CD4-positive, alpha-beta T cell (primary cell): ENCODE measurements around the gene L1CAM. TPM values are rescaled to one million over a fixed set of nuclear protein-coding genes. Genes with fewer than 3 reads are reported as not detected.

Source experiments
- ATAC-seq: fragments of 200-7000 bp; cut with Tn5 transposase; one replicate; pipeline ENCODE4 v1.10.0; 2022; ENCODE audit warnings: mild to moderate bottlenecking; ENCODE audit not compliant: poor library complexity
- CTCF ChIA-PET: fragments of 350-600 bp; sonication (Branson Sonifier 250); formaldehyde crosslinking; loops from one replicate; lab custom pipeline; 2021; ENCODE audit warnings: antibody characterized with exemption, inconsistent platforms; lab: Charles Lee
- POLR2A ChIA-PET: fragments of 350-600 bp; sonication (Branson Sonifier 250); formaldehyde crosslinking; loops from one replicate; lab custom pipeline; 2021; ENCODE audit warnings: antibody characterized with exemption, inconsistent platforms; lab: Charles Lee
- DNase-seq, 14 experiments: peaks; one replicate each; pipeline ENCODE4 v3.0.0-alpha.2; 2013 to 2020; ENCODE audit warnings: mixed read lengths in 2 of 14
- H3K27ac ChIP-seq, 2 donors: one replicate each; pipeline versions ENCODE4 v1.5.1 to v1.7.0; 2013; ENCODE audit warnings: low read length in 2 of 2, low read depth in 1 of 2, mild to moderate bottlenecking in 1 of 2
- H3K27me3 ChIP-seq, 2 experiments: 1 replicate in 1 of 2; 2 replicates in 1 of 2; pipeline versions ENCODE4 v1.6.1 to v1.7.0; 2013; ENCODE audit warnings: low read length in 2 of 2, control low read depth in 1 of 2, mild to moderate bottlenecking in 1 of 2, moderate library complexity in 1 of 2; ENCODE audit not compliant: insufficient read depth in 2 of 2, control insufficient read depth in 1 of 2
- H3K36me3 ChIP-seq: one replicate; pipeline ENCODE4 v1.6.1; 2013; ENCODE audit warnings: low read length, control low read depth; ENCODE audit not compliant: insufficient read depth
- H3K4me1 ChIP-seq: one replicate; pipeline ENCODE4 v1.6.1; 2013; ENCODE audit warnings: low read length, control low read depth; ENCODE audit not compliant: insufficient read depth
- H3K4me3 ChIP-seq: one replicate; pipeline ENCODE4 v1.5.1; 2013; ENCODE audit warnings: mild to moderate bottlenecking, low read length, moderate library complexity
- H3K9me3 ChIP-seq, 2 experiments: 1 replicate in 1 of 2; 2 replicates in 1 of 2; pipeline versions ENCODE4 v1.6.1 to v1.7.0; 2013; ENCODE audit warnings: low read length in 2 of 2, mild to moderate bottlenecking in 2 of 2, control low read depth in 1 of 2, moderate library complexity in 1 of 2; ENCODE audit not compliant: control insufficient read depth in 1 of 2, insufficient read depth in 1 of 2
- H3K27ac Mint-ChIP-seq: one replicate; pipeline ENCODE4 v1.8.0; 2020; ENCODE audit warnings: mixed read lengths
- H3K27me3 Mint-ChIP-seq: one replicate; pipeline ENCODE4 v1.8.0; 2021; ENCODE audit warnings: mixed read lengths
- H3K36me3 Mint-ChIP-seq: one replicate; pipeline ENCODE4 v1.8.0; 2021; ENCODE audit warnings: low read depth, mixed read lengths
- H3K4me1 Mint-ChIP-seq: one replicate; pipeline ENCODE4 v1.8.0; 2021; ENCODE audit warnings: low read depth, mixed read lengths
- H3K4me3 Mint-ChIP-seq: one replicate; pipeline ENCODE4 v1.8.0; 2020; ENCODE audit warnings: mild to moderate bottlenecking, mixed read lengths
- H3K9me3 Mint-ChIP-seq: one replicate; pipeline ENCODE4 v1.8.0; 2020; ENCODE audit warnings: mixed read lengths
- CTCF ChIP-seq: fragments of 200-600 bp; IDR thresholded peaks from one replicate; pipeline ENCODE4 v1.8.0; 2022; ENCODE audit warnings: antibody characterized with exemption, mild to moderate bottlenecking
- intact Hi-C, 2 experiments: fragments of 100-400 bp; cut with DNase I in 1 of 2; cut with micrococcal nuclease in 1 of 2; formaldehyde crosslinking; loops; one replicate each; pipeline versions ENCODE4 v1.15.1 to v1.9.0; 2023 to 2025; cut with DNase I, micrococcal nuclease
- total RNA-seq, 174 experiments: library from RNA in 2 of 174; stranded (reverse) in 2 of 174; gene quantifications; one replicate each; pipeline ENCODE4 v1.2.3 and lab custom pipeline; 2021 to 2026

The L1CAM gene
- total RNA-seq, 2 experiments from 2014 or later, result 0.89 to 1.2 TPM

- TF ChIP-seq CTCF, result no peak
- H3K4me1 Mint-ChIP-seq, result peaks cover 23% of the 10 kb centered on the region
- ATAC-seq, result peak; percentile 66
- ChIA-PET POLR2A (no interaction called here), CTCF (no interaction called here)
- no peaks in the 10 kb centered on the region for H3K9me3 ChIP-seq
- H3K27ac ChIP-seq, result no peak within 1 kb of the TSS
- peaks cover 29% of the 10 kb centered on the region for H3K4me1 ChIP-seq
- peak within 1 kb of the TSS; percentile 78 for H3K4me3 Mint-ChIP-seq
- H3K27me3 ChIP-seq, result no peaks in the 10 kb centered on the region
- intact Hi-C loops, result loop anchor here in 1 of 2 experiments (5.0 kb wide), 1 partner anchor 72 kb away; the partner anchor contains the start of gene AVPR2
- no peaks in the 10 kb centered on the region for H3K9me3 Mint-ChIP-seq
- DNase-seq, result peak in 4 of 14 experiments; percentile 13 to 46 (median 38)
- no peaks in the 10 kb centered on the region for H3K36me3 Mint-ChIP-seq
- H3K4me3 ChIP-seq, result peak within 1 kb of the TSS; percentile 34
- no peaks in the 10 kb centered on the region for H3K27me3 Mint-ChIP-seq
- H3K36me3 ChIP-seq, result no peaks in the 10 kb centered on the region
- H3K27ac Mint-ChIP-seq, result no peak within 1 kb of the TSS
Observed at GRCh38 chrX:153829799-153830639, 56.0 kb downstream of the L1CAM start, which contains the start of gene PDZD4. TSS of gene PDZD4 (minus strand) at chrX:153830544. CDS start at chrX:153830298, 246 bp downstream.

GRCh38 chrX:153829549-153829798 lies 56.5 kb downstream of the L1CAM start:
- Mint-ChIP-seq H3K9me3 (no peaks in the 10 kb centered on the region), H3K36me3 (no peaks in the 10 kb centered on the region), H3K4me3 (peak overlapping the region; percentile 78), H3K27ac (no peak overlapping the region), H3K27me3 (no peaks in the 10 kb centered on the region), H3K4me1 (peaks cover 23% of the 10 kb centered on the region)
- intact Hi-C loops, result loop anchor here in 1 of 2 experiments (5.0 kb wide), 1 partner anchor 73 kb away; the partner anchor contains the start of gene AVPR2
- no peaks in the 10 kb centered on the region for H3K27me3 ChIP-seq
- CTCF ChIA-PET, result no interaction called here
- peak overlapping the region; percentile 34 for H3K4me3 ChIP-seq
- ATAC-seq (no peak), DNase-seq (no peak)
- peaks cover 30% of the 10 kb centered on the region for H3K4me1 ChIP-seq
- no peak for TF ChIP-seq CTCF
- H3K27ac ChIP-seq, result no peak overlapping the region
- POLR2A ChIA-PET, result no interaction called here
- no peaks in the 10 kb centered on the region for H3K9me3 ChIP-seq
- H3K36me3 ChIP-seq, result no peaks in the 10 kb centered on the region

GRCh38 chrX:153828723-153829548 lies 57.0 kb downstream of the L1CAM start:
- Mint-ChIP-seq H3K4me3 (peak overlapping the region; percentile 78), H3K27me3 (no peaks in the 10 kb centered on the region), H3K4me1 (peaks cover 26% of the 10 kb centered on the region), H3K27ac (no peak overlapping the region), H3K36me3 (no peaks in the 10 kb centered on the region), H3K9me3 (no peaks in the 10 kb centered on the region)
- no peaks in the 10 kb centered on the region for H3K27me3 ChIP-seq
- H3K27ac ChIP-seq, result no peak overlapping the region
- H3K4me1 ChIP-seq, result peaks cover 34% of the 10 kb centered on the region
- TF ChIP-seq CTCF, result no peak
- DNase-seq (peak in 1 of 14 experiments; percentile 23), ATAC-seq (peak; percentile 43)
- no peaks in the 10 kb centered on the region for H3K9me3 ChIP-seq
- ChIA-PET CTCF (no interaction called here), POLR2A (no interaction called here)
- H3K4me3 ChIP-seq, result peak overlapping the region; percentile 34
- no peaks in the 10 kb centered on the region for H3K36me3 ChIP-seq
- intact Hi-C loops, result loop anchor here in 1 of 2 experiments (5.0 kb wide), 1 partner anchor 73 kb away; the partner anchor contains the start of gene AVPR2
